NCI-H2227 (cell line): ENCODE measurements around the gene AKAP5.

Experiments used
- DNase-seq: peaks from one replicate; lab custom pipeline; 2025; ENCODE audit not compliant: unreplicated experiment; lab: John Stamatoyannopoulos, UW

Gene AKAP5

DNA sequence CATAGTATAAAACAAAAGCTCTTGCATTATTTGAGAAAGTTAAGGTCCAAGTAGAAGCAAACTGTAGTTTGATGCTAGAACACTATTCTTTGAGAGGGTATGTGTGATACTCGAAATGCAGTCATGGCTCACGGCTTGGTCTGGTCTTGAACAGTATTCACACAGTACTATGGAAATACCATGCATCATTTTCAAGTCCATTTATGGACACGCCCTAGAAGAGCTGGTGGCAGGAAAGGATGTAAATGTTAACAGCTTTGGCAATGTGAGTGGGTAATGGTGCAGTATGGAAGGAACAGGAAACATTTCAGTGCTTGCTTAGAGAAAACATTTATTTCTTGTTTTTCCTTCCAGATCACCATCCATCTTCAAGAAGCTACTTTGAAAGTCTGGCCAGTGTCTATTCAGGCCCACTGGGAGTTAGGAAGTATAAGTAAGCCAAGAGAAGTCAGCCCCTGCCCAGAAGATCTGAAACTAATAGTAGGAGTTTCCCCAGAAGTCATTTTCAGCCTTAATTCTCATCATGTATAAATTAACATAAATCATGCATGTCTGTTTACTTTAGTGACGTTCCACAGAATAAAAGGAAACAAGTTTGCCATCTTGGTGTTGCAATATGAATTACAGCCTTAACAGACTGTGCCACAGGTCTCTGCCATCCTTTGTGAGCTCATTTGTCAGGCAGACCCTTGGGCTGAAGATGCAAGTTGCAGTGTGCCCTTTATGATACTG is 5.7 kb upstream of the AKAP5 start:
- DNase-seq: no peak

DNA sequence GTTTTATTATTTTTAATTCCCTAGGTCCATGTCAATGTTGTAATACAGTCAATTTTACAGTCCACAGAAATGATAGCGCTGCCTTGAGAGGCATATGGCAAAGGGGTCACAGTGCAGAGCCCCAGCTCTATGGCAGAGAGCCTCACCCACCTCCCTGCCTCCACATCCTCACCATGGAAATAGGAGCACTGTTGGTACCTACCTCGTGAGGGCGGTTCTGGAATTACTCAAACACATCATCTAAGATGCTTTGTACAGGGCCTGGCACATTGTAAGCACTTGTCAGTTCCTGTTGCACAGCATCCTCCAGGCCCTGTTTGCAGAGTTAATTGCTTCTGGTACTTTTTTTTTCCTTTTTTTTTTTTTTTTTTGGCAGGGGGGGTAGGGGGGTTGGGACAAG is 4.1 kb upstream of the AKAP5 start:
- DNase-seq: no peak

DNA sequence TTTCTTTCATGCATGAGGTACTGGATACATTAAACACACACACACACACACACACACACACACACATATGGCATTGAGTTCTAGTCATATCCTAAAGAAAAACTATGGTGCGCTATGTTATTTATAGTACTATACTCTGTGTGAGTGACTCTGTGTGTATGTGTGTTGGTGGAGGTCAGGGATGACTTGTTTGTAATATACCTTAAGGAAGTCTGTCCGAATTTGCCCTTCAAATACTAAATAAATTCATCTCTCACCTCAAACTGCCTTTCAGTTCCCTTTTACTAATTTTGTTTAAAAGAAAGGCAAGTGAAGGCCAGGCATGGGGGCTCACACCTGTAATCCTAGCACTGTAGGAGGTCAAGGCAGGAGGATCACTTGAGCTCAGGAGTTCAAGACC is 2.1 kb upstream of the AKAP5 start:
- DNase-seq: no peak

DNA sequence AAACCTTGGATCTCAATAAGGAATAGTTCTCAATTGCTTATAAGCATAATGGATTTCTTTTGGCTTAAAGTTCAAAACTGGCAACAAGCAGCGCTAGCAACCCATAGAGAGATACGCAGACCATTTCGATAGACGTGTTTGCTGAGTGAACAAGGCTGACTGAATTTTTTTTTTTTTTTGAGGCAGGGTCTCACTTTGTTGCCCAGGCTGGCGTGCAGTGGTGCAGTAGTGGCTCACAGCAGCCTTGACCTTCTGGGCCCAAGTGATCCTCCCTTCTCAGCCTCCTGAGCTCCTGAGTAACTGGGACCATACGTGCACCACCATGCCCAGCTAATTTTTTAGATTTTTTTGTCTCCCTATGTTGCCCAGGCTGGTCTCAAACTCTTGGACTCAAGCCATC is 1.4 kb upstream of the AKAP5 start:
- DNase-seq: no peak

DNA sequence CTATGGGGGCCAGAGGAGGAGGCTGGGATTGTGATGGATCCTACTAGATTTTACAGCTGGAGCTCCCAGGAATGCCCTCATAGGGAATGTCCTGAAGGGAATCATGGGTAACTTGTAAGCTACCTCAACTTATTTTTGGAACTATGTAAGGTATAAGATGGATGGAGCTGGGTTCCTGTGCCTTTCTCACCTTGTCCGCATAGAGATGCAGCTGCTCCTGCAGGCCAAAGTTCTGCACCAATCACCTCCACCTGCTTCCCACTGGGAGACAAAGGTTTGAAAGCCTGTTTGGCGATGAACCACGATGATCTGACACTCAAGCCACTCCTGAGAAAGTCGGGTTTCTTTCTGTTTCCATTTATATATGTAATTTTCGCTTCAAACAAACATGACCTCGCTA is 648 bp upstream of the AKAP5 start:
- peak; percentile 40 for DNase-seq

DNA sequence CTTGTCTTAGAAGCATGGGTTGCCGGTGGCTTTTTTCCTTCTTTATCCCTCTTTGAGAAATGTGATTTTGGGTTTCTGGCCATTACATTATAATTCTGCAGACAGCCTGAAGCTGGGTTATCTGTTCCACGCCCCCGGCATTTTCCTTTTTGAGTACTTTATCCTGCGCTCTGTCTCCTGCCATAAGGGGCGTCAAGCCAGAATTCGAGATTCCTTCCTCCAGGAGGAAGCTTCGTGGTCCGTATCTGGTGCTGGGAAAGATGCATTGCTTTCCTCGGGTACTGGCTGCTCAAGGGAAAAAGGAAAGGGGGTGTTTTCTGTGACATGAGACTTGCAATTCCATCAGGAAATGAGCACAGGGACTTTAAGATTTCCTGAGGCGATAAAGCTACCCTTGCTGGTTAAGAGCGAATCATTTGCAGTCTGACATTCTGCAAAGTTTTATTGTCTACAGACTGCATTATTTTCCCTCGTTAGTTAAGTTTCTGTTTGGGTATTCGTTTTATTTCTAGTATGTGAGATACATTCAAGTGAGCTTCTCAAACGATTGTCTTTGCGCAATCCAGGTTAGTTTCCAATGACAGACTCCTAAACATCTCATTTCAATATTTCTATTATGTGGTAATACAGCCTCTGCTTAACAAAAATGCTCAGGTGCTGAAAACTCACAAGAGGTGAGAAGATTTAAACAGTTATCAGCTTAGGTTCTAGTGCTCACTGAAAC is 694 bp downstream of the AKAP5 start:
- DNase-seq: peak; percentile 68

DNA sequence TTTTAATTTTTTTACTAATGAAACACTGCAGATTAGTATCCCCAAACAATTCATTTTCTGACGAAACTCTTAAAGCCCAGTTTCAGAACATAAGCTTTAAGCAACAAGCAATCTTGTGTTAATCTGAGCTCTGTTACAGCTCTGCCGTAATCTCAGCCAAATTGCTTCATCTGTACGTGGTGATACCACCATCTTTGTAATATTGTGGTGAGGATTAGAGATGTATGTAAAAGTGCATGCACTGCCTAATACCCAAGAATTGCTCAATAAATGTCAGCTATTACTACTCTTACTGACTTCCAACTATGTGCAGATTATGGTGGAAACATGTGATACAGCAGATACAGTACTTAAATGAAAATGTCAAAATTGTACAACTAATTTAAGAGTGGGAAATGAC is 1.8 kb downstream of the AKAP5 start:
- no peak for DNase-seq

DNA sequence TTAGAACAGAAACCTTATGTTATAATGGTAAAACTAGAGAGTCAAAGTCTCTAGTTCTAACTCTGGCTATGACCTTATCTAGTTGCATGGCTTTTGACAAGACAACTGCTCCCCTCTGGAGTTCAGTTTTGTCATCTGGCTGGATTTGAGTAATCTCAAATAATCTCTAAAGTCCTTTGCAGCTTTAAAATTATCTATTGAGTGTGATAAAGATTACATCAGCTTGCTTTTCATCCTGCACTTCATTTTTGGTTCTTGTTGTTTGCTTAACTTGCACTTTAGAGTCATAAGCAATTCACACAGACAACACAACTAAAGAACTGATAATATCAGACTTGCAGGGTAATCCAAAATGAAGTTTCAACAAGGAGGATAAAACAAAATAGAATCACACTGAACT is 2.3 kb downstream of the AKAP5 start:
- no peak for DNase-seq

DNA sequence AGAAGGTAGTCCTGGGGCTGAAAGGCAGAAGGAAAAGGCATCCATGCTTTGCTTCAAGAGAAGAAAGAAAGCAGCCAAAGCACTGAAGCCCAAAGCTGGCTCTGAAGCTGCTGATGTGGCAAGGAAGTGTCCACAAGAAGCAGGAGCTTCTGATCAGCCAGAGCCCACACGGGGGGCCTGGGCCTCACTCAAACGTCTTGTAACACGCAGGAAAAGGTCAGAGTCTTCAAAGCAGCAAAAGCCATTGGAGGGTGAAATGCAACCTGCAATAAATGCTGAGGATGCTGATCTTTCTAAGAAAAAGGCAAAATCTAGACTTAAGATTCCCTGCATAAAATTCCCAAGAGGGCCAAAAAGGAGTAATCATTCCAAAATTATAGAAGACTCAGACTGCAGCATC is 3.2 kb downstream of the AKAP5 start:
- no peak for DNase-seq

DNA sequence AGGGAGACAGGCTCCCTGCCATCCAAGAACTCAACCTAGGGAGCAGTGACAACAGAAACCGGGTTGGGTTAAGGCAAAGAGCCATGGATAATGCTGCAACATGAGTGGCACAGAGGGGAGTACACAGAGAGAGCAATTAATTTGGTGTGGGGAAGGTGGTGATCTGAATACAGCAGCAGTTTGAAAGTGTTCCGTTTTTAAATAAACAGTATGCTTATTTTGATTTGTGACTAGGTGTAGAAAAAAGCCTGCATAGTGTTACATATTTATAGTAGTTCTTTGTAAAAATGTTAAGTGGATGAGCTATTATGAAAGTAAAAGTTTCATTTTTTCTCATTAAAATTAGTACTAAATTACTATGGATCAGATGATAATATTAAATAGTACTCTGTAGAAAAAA is 8.7 kb downstream of the AKAP5 start:
- DNase-seq: no peak

DNA sequence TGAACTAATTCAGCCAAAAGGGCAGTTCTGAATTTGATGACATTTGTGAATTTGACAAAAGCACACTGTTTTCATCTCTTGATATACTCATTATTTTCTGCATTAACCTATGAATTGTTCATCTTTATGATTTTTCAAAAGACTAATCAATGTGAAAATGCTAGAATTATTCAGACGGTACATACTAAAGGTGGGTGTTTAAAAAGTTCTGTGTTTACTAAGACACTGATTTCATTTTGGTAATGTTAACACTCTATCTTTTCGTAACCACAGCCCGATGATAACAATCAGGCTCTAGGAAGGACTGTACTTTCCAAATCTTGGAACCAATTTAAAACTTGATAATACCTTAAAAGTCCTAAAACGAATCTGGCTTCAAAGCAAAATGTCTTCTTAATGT is 9.4 kb downstream of the AKAP5 start:
- no peak for DNase-seq

DNA sequence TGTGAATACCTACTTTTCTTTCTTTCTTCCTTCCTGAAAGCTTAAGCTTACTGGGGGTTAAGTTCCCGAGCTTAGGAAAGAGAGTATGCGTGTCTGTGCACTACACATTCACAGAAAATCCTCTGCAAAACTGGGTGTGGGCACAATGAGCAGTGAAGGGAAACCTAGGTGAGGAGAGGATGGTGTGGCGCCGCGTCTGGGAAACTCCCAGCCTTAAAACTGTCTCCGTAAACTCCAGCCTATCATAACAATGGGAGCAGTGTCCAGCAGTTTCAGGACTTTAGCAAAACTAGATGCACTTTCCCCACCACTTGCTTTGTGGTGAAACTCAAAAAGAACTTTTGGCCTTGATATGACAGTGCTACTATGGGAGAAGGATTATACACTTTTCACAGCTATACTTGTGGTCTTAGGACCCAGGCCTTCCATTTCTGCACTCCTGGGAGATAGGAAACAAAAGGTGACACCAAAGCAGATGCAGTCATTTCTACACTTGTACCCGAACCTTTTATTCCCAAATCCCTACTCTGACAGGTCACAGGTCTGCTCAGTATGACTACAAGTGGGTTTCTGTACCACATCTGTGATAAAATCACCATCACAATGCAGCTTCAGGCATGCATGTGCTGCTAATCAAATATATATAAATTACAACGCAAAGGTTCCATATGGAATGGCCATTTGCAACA is 10.4 kb downstream of the AKAP5 start:
- no peak for DNase-seq

DNA sequence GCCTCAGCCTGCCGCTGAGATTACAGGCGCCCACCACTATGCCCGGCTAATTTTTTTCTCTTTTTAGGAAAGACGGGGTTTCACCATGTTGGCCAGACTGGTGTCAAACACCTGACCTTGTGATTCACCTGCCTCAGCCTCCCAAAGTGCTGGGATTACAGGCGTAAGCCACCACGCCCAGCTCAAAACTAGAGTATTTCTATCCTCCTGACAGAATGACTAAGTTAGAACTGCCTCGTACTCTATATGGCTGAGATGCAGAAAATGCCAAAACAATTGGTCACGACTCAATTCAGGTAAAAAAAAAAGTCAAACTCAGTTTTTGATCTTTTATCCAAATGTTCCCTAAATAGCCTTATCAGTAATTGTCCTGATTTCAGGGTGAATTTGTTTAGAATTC is 11.1 kb downstream of the AKAP5 start:
- DNase-seq: no peak

DNA sequence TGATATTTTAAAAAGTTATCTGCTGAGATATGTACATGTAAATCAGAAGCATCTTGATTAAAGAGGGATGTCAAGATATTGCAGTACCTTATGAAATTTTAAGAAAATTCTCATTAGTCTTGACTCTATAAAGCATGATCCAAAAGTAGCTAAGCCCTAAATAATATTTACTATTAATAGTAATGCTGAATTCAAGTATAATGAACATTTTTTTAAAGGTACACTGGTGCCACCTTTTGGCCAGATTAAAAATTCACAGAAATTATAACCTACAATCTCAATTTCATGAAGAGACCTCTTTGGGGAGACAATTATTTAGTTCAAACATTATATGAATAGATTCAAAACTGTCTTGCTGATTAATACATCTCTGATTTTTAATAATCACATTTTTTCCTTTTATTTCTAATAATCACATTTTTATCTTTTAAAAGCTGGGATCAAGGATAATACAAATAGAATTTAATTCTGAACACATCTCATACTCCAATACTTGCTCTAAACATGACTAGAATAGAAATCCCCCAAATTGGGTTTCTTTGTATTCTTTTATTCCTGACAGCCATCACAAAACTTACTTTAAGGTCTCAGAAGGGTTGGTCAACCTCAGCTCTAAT is 13.4 kb downstream of the AKAP5 start:
- DNase-seq: peak; percentile 9

DNA sequence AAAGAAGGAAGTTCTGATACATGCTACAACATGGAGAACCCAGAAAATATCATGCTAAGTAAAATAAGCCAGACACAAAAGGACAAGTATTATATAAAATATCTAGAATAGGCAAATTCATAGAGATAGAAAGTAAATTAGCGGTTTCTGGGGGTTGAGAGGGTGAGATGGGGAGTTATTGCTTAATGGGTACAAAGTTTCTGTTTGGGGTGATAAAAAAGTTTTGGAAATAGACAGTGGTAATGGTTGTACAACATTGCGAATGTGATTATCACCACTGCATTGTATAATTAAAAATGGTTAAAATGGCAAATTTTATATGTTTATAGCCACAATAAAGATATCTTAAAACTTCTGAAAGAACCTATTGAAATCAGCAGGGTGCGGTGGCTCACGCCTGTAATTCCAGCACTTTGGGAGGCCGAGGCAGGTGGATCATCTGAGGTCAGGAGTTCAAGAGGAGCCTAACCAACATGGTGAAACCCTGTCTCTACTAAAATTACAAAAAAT is 23.3 kb downstream of the AKAP5 start:
- DNase-seq: no peak

DNA sequence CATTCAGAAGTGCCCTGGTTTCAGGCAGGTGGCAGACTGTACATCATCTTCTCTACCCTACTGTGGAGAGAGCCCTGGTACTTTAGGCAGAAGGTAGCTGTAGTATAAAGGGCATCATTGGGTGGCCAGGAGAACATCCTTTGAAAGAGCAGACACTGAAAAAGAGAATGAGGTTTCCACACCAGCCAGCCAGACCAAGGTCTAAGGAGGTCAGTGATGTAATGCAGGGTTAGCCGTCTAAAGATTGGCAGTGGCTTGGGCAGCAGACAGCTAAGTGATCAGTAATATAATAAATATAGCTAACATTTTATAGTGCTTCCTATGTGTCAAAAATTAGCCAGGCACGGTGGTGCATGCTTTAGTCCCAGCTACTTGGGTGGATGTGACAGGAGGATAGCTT is 26.3 kb downstream of the AKAP5 start:
- no peak for DNase-seq

DNA sequence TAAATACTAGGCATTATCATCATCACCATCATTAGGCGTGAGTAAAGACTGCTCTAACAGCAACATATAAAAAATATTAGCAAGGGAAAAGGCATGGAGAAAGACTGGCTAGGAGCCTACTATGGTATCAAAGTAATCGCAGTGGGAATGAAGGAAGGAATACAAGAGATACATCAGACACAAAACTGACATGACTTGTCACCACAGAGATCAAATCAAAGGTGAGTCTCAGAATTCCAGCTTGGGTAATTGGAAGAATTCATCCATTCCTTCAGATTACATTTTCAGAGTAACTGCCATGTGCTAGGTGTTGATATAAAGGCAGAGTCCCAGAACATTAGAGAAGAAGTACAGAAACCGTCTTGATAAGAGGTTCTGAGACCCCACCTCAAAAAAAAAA is 28.2 kb downstream of the AKAP5 start:
- no peak for DNase-seq

DNA sequence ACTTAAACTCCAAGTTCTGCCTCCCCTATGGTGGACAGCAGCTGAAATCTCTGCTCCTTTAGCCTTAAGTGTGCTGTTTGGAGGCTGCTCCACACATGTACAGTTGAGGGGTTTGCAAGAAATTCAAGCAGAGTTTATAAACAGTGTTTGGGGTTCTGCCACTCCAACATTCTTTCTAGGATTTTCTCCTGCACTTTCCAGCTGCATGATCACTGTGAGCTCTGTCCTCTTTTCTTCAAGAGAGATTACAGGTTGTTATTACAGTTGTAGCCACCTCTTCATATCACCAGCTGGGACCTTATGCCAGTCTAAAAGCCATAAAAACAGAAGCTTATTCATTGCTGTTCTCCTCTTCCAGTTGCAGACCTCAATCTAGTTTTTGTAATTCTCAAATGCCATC is 30.0 kb downstream of the AKAP5 start:
- no peak for DNase-seq

DNA sequence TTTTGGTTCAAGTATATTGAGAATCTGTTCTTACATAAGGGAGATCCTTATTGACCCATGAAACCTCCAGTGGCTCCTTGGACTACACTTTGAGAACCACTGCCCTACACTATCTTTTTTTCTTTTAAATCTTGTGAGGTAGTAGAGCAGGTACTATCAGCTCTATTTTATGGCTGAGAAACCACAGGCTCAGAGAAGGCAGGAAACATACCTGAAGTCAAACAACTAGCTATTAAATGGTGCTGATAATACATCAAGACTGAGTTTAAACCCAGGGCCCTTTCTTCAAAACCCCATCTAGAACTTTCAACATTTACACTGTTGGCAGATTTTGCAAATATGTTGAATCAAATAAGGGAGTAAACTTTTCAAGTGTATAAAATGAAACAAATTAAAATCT is 31.5 kb downstream of the AKAP5 start:
- no peak for DNase-seq

DNA sequence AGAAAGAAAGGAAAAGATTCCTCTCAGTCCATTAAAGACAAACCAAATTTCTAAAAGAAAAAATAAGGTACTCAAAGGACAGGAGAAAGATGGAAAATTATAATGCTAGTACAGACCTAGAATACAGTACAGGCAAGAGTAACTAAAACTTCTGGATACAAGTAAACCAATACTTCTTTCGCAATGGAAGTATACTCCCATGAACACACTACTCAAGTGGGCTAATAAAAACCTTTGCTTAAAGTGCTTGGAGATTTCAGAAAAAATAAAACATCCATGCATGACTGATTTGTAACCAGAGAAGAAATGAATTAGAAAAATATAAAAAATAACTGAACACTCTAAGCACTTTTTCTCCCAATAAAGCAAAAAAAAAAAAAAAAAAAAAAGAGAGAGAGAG is 34.8 kb downstream of the AKAP5 start:
- DNase-seq: no peak

DNA sequence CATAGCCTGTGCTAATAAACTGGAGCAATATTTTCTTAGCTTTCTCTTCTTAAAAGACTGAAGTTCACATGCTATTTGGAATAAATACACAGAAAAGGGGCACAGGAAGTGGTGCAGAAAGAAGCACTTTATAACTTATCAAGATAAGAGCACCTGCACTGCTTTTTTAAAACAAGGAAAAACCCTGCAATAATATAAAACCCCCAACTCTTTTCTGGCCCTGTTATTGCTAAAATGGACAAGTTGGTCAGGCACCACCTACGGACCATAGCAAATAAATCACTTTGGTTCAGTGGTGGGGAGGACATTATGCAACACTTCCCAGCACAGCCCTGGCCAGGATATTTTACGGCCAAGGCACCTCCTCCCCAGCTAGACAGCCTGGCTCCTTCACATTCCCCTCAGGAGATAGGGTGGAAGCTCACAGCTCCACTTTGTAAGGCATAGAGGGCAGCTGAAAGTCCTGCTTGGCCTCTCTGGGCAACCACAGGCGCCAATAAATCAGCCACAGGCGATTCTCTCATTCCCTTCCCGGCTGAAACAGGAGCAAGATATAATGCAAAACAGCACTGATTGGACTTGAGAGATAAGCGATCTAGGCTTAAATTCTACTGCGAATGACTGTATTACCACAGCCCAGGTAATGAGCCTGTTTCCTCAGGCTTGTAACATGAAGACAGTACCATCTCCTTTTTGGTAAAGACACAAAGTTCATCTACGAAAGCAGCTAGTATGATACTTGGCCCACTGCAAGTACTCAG is 36.3 kb downstream of the AKAP5 start:
- peak; percentile 35 for DNase-seq
